Activated effector memory CD4-positive, alpha-beta T cell treated with Interleukin-2 at 50 U/mL for 16 hours (primary cell): ENCODE measurements around the gene CCDC91.
"Not testable (repeated sequence)": the region's sequence is repeated elsewhere in the genome, so short reads cannot be mapped to it uniquely, and the experiment has no call there.

Source experiments
- DNase-seq: peaks from one replicate; pipeline ENCODE4 v3.0.0-alpha.2; 2020

The CCDC91 gene

DNA sequence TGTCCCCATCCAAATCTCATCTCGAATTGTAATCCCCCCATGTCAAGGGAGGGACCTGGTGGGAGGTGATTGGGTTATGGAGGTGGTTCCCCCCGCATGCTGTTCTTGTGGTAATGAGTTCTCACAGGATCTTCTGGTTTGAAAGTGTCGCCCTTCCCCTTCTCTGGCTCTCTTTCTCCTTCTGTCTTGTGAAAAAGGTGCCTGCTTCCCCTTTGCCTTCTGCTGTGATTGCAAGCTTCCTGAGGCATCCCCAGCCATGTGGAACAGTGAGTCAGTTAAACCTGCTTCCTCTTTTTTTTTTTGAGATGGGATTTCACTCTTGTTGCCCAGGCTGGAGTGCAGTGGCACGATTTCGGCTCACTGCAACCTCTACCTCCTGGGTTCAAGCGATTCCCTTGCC lies 104.0 kb downstream of the CCDC91 start:
- no peak for DNase-seq

DNA sequence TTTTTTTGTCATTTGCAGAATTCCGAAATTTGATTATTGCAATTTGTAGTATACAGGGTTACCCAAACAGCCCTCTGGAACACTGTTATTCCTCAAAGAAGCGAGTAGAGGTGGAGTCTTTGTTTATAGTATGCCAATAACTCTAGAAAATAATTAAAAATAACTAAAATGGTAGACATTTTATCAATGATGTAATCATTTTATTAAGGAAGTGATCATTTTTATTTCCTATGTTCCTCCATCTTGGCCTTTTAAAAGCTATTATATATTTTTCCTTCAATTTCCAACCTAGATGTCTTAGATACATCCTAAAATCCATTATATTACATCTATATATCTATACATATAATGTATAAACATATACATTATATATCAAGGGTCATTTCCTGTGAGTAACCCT lies 106.0 kb downstream of the CCDC91 start:
- DNase-seq = no peak

DNA sequence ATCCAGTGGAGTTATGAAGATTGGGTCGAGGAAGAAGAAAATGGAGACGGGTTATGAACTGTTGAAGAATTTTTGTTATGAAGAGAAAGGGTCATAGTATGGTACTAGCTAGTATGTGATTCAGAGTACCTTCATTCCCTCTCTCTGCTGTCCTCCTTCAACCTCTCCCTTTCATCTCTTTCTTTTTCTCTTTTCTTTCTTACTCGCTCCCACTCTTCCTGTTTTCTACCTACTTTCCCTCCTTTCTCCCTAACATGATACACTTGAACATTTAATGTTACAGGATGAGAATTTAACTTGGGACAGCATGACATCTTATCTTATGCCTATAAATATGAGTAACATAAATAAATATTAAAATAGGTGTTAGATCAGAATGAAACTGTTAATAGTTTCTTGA lies 112.9 kb downstream of the CCDC91 start:
- DNase-seq = no peak

DNA sequence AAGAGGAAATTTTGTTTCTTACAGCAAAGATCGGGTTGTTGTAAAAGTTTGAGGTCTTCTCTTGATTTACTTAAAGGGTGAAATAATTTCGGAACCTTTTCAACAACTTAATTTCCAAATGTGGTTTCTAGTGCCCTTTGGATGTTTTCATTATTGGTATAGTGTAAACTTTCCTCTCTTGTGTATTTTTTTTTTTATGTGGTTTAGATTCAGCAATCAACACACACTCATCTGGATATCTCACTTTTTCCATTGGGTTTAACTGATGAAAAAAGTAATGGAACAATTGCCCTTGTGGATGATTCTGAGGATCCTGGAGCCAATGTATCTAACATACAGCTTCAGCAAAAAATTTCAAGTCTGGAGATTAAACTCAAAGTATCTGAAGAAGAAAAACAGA lies 116.3 kb downstream of the CCDC91 start:
- no peak for DNase-seq

DNA sequence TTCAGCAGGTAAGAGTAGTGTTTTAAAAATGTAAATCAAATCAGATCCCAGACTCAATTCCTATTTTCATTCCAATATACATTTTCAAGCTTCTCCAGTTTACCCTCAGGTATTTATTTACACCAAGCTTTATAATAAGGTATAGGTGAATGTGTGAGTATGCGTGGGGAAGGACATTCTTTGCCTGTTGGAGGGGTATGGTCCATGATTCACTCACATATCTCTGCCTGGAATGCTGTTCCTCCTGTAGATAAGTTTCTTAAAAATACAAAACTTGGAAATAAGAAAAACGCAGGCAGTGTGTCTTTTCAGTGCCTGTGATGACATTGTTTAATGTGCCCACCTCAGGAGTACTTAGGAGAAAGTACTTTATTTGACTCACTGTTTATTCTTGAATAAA lies 118.6 kb downstream of the CCDC91 start:
- DNase-seq = no peak

DNA sequence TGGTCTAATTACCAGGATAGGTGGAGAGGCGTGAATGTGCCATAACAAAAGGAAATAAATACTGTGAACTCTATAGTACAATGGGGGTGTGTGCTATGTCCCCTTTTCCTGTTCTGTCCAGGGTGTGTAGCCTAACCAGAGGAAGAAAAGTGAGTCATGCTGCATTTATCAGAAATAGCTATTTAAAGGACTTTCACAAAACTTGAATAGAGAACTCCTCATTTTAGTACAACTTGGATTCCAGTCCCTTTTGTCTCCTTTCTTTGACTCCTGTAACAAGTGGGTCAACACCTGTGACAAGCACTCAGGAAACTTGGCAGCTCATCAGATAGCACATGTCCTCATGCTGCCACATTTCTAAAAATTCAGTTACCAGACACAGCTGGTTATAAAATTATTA lies 123.4 kb downstream of the CCDC91 start:
- DNase-seq = no peak

DNA sequence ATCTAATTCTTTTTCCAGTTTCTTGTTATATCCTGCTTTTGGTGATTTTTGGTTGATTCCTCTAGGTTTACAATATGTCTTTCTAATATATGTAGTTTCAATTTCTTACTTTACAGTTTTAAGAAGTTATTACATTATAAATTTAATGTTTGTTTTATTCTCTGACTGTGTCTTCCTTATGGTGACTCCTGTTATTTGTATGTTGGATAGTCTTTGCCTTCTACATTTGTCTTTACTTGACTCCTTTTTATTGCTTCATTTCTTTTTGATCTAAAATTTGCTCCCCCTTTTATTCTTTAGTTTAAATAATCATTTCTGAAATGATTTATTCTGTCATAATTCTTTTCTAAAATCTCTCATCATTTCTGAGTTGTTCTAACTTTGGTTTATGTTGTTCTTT lies 125.8 kb downstream of the CCDC91 start:
- DNase-seq = no peak

DNA sequence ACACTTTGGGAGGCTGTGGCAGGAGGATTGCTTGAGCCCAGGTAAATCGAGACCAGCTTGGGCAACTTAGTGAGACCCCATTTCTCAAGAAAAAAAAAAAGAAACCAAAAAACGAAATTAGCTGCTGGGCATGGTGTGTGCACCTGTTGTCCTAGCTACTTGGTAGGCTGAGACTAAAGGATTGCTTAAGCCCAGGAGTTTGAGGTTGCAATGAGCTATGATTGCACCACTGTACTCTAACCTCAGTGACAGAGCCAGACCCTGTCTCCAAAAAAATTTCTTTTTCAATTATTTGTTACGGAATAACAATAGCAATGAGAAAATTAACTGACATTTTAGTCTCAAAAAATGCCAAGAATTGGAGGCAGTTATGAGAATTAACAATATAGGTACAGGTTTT lies 128.0 kb downstream of the CCDC91 start:
- no peak for DNase-seq

DNA sequence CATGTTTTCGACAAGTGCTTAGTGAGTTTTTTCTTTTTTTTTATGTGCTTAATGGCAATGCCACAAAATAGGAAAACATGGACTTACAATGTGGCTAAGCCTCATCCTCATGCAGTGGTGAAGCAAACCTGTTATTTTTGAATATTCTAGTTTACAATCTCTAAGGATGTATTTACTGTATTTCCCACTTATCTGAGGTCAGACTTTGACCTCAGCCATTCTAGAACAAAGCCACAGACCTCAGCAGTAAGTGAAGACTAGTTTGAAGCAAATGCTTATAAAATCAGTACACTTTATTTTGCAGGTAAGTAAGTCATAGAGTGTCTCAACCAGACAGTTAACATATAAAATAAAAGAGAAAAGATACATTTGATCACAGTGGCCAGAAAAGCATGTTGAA lies 130.1 kb downstream of the CCDC91 start:
- no peak for DNase-seq

DNA sequence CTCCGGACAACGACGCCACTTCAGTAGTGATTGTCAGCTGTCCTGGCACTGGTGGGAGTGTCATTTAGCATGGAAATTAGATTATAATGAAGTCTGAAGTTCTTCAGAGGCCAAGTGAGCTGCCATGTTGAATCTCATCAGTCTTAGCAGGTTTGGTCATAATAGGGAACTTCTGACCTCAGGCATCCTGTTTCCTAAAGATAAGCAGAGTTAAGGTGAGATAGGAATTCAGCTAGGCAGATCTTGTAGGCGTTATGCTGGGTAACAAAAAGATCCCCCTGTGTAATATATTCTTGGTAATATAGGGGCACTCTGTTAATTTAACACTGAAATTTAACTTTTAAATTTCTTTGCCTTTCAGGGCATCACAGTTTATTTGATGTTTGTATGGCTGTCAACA lies 137.5 kb downstream of the CCDC91 start:
- no peak for DNase-seq

DNA sequence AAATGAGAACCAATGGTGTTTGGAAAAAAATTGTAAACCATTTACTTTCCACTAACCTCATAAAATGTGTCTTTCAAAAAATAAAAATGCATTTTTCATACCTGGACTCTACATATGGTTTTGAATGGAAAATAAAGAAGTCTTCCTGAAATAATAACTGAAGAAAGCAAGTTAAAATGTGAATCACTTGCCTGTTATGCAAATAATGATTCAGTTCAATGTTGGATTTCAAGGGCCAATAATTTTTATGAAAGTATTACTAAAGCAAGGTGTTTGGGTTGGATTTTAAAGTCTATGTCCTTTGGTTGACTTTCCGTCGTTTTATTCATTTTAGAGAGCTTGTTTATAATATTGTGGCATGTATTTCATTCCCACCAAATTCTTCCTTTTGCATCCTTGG lies 138.7 kb downstream of the CCDC91 start:
- no peak for DNase-seq

DNA sequence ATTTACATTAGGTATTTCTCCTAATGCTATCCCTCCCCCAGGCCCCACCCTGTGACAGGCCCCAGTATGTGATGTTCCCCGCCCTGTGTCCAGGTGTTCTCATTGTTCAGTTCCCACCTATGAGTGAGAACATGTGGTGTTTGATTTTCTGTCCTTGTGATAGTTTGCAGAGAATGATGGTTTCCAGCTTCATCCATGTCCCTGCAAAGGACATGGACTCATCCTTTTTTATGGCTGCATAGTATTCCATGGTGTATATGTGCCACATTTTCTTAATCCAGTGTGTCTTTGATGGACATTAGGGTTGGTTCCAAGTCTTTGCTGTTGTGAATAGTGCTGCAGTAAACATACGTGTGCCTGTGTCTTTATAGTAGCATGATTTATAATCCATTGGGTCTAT lies 139.5 kb downstream of the CCDC91 start:
- not testable (repeated sequence) for DNase-seq

DNA sequence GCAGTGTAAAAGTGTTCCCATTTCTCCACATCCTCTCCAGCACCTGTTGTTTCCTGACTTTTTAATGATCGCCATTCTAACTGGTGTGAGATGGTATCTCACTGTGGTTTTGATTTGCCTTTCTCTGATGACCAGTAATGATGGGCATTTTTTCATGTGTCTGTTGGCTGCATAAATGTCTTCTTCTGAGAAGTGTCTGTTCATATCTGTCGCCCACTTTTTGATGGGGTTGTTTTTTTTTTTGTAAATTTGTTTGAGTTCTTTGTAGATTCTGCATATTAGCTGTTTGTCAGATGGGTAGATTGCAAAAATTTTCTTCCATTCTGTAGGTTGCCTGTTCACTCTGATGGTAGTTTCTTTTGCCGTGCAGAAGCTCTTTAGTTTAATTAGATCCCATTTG lies 140.0 kb downstream of the CCDC91 start:
- not testable (repeated sequence) for DNase-seq

DNA sequence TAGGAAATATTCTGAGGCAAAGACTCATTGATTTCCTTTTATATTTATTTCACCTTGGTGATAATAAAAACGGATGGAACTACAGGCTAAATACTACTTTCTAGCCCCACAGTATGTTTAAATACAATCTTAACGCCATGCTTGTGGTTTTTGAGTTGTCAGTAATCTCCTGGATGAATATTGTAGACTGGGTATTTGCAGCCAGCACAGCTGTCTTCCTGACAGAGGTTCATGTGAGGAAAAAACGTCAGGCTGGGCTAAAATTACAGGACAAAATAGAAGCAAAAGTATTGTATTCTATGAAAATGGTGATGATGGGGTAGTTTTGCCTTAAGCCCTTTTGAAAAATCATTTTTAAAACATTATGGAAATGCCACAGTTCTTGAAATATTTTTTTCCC lies 140.9 kb downstream of the CCDC91 start:
- no peak for DNase-seq

DNA sequence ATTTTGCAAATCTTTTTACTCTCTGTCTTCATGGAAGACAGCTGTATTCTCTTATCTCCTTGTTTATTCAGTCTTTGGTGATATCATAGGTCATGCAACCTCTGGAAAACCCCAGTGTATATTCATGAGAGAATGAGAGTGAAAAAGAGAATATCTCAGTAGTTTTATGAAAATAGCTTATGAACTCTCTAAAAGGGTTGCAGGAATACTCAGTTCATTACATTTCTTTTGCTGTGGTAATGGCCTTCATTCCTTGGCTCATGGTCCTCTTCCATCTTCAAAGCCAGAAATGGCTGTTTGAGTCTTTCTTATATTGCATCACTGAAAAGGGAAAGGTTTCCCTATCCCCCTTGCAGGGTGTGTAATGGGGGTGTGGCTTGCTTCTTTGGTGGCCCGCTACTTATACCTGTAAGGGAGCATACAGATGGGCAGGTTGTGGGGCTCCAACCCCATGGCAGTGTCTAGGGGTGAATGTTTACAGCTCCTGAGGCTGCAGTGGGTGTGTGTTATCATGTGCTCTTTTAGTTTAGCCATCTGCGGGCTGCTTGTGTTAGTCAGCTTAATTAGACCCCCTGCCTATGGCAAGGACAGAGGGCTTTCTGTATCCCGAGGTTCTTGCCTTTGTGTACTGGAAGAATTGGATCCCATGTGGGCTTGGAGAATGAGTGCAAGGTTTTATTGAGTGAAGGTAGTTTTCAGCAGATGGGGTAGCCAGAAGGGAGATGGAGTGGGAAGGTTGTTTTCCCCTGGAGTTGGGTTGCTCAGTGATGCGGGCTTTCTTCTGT lies 150.2 kb downstream of the CCDC91 start:
- DNase-seq = no peak

DNA sequence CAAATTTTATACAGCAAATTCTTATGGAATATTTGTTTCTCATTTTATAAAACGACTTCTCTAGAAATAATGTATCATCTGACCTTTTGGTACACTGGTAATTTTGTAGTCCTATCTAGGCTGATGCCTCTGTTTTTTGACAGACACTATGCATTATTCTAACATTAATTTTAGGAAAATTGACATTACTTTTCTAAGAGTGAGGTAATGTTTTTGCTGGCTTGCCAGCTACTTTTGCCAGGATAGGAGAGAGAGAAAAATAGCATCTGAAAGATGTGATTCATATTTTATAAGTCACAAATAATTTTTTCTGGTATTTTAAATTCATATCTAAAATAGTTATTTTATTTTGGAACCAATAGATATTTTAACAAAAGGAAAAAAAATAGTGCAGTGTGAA lies 153.5 kb downstream of the CCDC91 start:
- DNase-seq = no peak

DNA sequence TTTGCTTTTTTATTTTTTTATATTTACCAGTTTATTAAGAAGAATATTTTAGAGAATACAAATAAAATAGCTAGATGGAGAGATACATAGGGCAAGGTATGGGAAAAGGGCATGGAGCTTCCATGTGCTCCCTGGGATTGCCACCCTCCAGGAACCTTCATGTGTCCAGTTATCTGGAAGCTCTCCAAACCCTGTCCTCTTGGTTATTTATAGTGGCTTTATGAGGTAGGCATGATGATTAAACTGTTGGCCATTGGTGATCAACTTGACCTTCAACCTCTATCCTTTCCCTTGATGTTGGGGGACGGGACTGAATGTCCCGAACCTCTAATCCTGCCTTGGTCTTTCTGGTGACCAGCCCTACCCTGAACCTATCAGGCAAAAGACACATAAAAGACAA lies 156.3 kb downstream of the CCDC91 start:
- DNase-seq = no peak

DNA sequence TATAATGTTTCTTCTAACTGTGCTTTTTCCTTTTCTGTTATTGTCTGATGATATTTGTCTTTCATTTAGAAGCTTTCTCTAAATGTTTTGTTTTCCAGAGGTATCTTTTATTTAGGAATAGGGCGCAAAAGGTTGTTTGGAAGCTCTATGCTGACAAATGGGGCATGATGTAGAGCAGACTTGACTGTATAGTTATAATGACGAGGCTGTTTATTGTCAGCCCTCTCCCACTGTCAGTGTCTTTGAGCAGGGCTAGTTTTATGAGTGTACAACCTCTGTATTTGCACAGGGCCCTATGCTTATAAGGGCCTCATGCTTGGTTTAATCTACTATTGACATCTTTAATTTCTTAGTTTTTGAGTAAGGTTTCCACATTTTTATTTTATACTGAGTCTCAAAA lies 158.9 kb downstream of the CCDC91 start:
- DNase-seq = no peak

DNA sequence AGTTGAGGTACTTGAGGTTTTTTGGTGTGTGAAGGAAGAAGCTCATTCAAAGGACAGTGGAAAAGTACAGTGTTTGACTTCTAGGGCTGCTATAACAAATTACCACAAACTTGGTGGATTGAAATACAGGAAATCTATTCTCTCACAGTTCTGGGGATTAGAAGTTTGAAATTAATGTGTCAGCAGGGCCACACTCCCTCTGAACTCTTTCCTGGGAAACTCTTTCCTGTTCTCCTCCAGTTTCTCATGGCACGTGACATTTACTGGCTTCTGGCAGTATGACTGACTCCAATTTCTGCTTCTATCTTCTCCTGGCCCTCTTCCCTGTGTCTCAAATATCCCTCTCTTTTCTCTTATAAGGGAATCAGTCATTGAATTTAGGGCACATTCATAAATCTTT lies 160.2 kb downstream of the CCDC91 start:
- DNase-seq = no peak

DNA sequence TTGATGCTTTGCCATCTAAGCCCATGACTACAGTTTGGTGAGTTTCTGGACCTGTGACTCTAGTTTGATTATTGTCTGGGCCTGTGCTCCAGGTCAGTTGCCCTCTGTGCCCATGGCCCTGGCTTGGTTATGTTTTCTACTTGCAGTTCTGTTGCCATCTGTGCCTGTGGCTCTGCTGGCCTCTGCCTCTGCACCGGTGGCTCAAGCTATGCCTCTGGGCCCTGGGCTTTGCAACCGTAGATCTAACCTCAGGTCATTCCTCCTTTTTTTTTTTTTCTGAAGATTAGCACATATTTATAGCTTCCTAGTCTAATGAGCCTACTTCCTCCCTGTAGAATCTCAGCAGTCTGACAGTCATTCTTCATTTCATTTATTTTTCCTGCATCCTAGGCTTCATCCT lies 161.2 kb downstream of the CCDC91 start:
- no peak for DNase-seq

DNA sequence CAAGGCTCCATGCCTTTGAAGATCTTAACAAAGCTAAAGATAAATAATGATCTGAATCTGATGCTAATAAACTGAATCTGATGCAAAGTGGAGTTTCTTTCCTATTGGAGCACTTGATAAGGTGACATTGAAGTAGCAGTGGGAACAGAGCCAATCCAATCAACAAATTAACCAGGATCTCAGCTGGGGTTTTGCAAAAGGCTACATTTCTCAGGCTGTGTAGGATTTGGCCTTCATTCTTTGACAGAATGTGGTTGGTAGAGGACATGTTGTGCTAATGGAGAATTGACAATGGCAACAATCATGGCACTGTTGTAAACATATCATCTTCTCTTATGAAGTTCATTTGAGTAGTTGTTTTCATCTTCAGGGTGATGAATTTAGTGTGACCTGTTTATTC lies 164.9 kb downstream of the CCDC91 start:
- DNase-seq = no peak

DNA sequence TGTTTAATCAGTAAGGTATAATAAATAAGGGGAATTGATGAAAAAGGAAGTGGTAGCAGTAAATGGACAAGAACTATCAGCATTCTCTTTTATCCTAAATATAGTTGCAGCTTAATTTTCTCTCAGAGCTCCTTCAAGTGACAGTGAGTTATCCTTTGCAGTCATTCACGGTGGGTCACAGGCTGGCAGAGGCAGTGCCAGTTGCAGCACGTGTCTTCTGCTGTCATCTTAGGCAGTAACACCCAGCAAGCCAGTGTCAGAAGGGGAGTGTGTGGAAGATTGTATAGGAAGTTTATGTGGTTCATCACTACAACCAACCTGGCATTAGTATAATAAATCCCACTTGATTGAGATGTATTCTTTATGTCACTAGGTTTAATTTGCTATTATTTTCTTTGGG lies 170.0 kb downstream of the CCDC91 start:
- DNase-seq = no peak

DNA sequence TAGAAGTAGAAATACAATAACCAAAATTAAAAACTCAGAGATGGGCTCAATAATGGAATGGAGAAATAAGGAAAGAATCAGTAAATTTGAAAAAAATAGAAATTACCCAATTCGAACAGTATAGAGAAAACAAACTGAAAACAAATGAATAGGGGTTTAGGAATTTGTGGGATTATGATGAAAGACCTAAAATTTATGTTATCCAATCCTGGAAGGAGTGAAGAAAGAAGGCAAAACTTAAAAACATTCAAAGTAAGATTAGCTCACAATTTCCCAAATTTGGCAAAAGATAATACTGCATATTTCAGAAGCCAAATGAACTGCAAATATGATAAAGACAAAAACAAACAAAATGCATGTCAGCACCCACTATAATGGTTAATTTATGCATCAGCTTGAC lies 177.1 kb downstream of the CCDC91 start:
- DNase-seq = no peak

DNA sequence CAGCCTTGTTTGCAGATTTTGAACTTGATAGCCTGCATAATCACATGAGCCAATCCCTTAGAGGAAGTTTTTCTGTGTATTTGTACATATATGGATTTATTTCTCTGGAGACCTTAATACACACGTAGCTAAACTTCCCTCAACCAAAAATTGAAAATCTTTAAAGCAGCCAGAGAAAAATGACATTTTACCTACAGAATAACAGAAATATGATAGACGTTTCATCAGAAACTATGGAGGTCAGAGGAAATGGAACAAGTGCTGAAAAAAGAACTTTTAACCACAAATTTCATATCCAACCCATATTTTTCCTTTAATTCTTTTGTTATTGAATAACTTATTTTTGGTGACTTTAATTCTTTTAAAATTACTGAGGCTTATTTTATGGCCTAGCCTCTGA lies 177.7 kb downstream of the CCDC91 start:
- no peak for DNase-seq

DNA sequence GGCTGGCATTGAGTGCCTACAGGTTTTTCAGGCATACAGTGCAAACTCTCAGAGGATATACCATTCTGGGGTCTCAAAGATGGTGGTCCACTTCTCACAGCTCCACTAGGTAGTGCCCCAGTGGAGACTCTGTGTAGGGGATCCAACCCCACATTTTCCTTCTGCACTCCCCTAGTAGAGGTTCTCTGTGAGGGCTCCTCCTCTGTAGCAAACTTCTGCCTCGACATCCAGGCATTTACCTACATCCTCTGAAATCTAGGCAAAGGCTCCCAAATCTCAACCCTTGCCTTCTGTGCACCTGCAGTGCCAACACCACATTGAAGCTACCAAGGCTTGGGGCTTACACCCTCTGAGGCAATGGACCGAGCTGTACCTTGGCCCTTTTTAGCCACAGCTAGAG lies 179.2 kb downstream of the CCDC91 start:
- DNase-seq = no peak

DNA sequence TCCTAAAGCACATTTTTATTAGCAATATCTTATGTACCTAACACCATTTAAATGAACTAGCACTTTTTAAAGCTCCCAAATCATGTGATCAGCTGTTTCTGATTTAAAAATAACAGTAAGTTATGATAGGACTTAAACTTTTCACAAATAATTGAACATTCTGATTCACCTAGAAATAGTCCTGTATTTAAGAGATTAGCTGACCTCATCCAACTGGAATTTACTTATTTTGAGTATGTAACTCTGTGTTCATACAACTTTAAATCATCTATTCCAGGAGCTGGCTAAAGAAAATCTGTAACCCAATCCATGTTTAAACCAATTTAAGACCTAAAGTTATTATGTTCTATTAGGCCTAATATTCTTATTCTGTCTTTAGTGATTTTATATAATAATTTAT lies 184.3 kb downstream of the CCDC91 start:
- no peak for DNase-seq
